Measurements from ENCODE around the gene RNF166. TPM values are rescaled to one million over a fixed set of nuclear protein-coding genes. Genes with fewer than 3 reads are reported as not detected.

The RNF166 gene
- total and polyA plus RNA-seq, 2 of the 13 experiments (the other 11 are each of a cell fraction or from before 2014, with no cell fraction given), result 21.4 to 23.0 TPM

GRCh38 chr16:88662843-88663606 is 43.2 kb downstream of the RNF166 start, which contains the start of gene MVD (continued):
- TF ChIP-seq RERE (CRISPR knock-in tag; IDR thresholded peaks at IDR 0.05; ENCODE audit: low read depth) (no peak), ZNF766 (CRISPR knock-in tag; IDR thresholded peaks at IDR 0.05; ENCODE audit: borderline replicate concordance) (peak; percentile 85; the same call in 1 of the 2 replicates), ZNF235 (CRISPR knock-in tag; IDR thresholded peaks at IDR 0.05; ENCODE audit: borderline replicate concordance) (peak; percentile 63; the same call in 1 of the 2 replicates), ZSCAN9 (CRISPR knock-in tag; IDR thresholded peaks at IDR 0.05; ENCODE audit: borderline replicate concordance) (peak; percentile 80; the same call in 1 of the 2 replicates), ZC3H4 (CRISPR knock-in tag; IDR thresholded peaks at IDR 0.05; ENCODE audit: borderline replicate concordance) (peak; percentile 47; the same call in 1 of the 2 replicates), REST (IDR thresholded peaks at IDR 0.05; ENCODE audit: borderline replicate concordance in 1 of 2, low read depth in 1 of 2, low read length in 2 of 2) (peak; percentile 40 to 77), ZNF7 (CRISPR knock-in tag; IDR thresholded peaks at IDR 0.05) (no peak), ZNF124 (CRISPR knock-in tag; IDR thresholded peaks at IDR 0.05) (peak; percentile 84; the same call in 1 of the 2 replicates), ZNF891 (CRISPR knock-in tag; IDR thresholded peaks at IDR 0.05) (no peak), FOXA1 (IDR thresholded peaks at IDR 0.05) (no peak), FOXA1 (CRISPR knock-in tag; IDR thresholded peaks at IDR 0.05) (peak; percentile 59), IKZF1 (IDR thresholded peaks at IDR 0.05) (no peak), TCF12 (IDR thresholded peaks at IDR 0.05) (no peak), TCF12 (CRISPR knock-in tag; IDR thresholded peaks at IDR 0.05) (no peak), EP300 (IDR thresholded peaks at IDR 0.05; ENCODE audit: low read depth in 2 of 2, low read length in 2 of 2) (no peak; a peak in 1 of 4 replicates), EP300 (CRISPR knock-in tag; IDR thresholded peaks at IDR 0.05; ENCODE audit: borderline replicate concordance) (no peak), ZNF749 (CRISPR knock-in tag; IDR thresholded peaks at IDR 0.05; ENCODE audit: borderline replicate concordance) (peak; percentile 92; the same call in 1 of the 2 replicates), TBL1XR1 (IDR thresholded peaks at IDR 0.05; ENCODE audit: borderline replicate concordance, low read length, partially characterized antibody) (peak; percentile 19), U2AF2 (IDR thresholded peaks at IDR 0.05; ENCODE audit: low read depth, low read length) (no peak), PHB2 (IDR thresholded peaks at IDR 0.05; ENCODE audit: partially characterized antibody) (no peak), ZNF329 (CRISPR knock-in tag; IDR thresholded peaks at IDR 0.05; ENCODE audit: low read depth) (no peak; the same call in none of the 2 replicates), SIX1 (CRISPR knock-in tag; IDR thresholded peaks at IDR 0.05; ENCODE audit: borderline replicate concordance) (no peak), NR2F2 (IDR thresholded peaks at IDR 0.05; ENCODE audit: borderline replicate concordance, low read depth) (no peak; the same call in 1 of the 2 replicates)
